ENCODE measurements around the gene RTL5.

Gene RTL5

GRCh38 chrX:72120837-72121236, 10.9 kb downstream of the RTL5 start:
- Histone ChIP-seq H3K9me3 (replicated peaks; ENCODE audit: low read length) (no peaks in the 10 kb centered on the region), H3K9ac (ENCODE audit: low read depth, low read length) (no peak overlapping the region), H3K4me3 (ENCODE audit: low read length) (no peak overlapping the region), H3K27me3 (ENCODE audit: control insufficient read depth, insufficient read depth, low read length) (peaks cover 48% of the 10 kb centered on the region), H3K36me3 (ENCODE audit: insufficient read depth, low read length) (no peaks in the 10 kb centered on the region), H3K4me2 (ENCODE audit: low read length) (no peak overlapping the region), H3K4me1 (ENCODE audit: control insufficient read depth, insufficient read depth, low read length) (peaks cover 12% of the 10 kb centered on the region)

GRCh38 chrX:72117636-72118210, 14.0 kb downstream of the RTL5 start:
- Histone ChIP-seq H3K4me1 (ENCODE audit: control insufficient read depth, insufficient read depth, low read length) (peaks cover 11% of the 10 kb centered on the region), H3K9me3 (replicated peaks; ENCODE audit: low read length) (no peaks in the 10 kb centered on the region), H3K36me3 (ENCODE audit: insufficient read depth, low read length) (no peaks in the 10 kb centered on the region), H3K4me2 (ENCODE audit: low read length) (no peak overlapping the region), H3K4me3 (ENCODE audit: low read length) (no peak overlapping the region), H3K9ac (ENCODE audit: low read depth, low read length) (no peak overlapping the region), H3K27me3 (ENCODE audit: control insufficient read depth, insufficient read depth, low read length) (peaks cover 61% of the 10 kb centered on the region)

- Histone ChIP-seq H3K36me3 (ENCODE audit: insufficient read depth, low read length) (no peaks in the 10 kb centered on the region), H3K4me1 (ENCODE audit: control insufficient read depth, insufficient read depth, low read length) (no peaks in the 10 kb centered on the region), H3K4me3 (ENCODE audit: low read length) (no peak overlapping the region), H3K4me2 (ENCODE audit: low read length) (no peak overlapping the region), H3K9ac (ENCODE audit: low read depth, low read length) (no peak overlapping the region), H3K27me3 (ENCODE audit: control insufficient read depth, insufficient read depth, low read length) (peaks cover 77% of the 10 kb centered on the region), H3K9me3 (replicated peaks; ENCODE audit: low read length) (no peaks in the 10 kb centered on the region)
These were observed 16.3 kb downstream of the RTL5 start for GRCh38 chrX:72115380-72115779.

- Histone ChIP-seq H3K27me3 (ENCODE audit: control insufficient read depth, insufficient read depth, low read length) (peaks cover 78% of the 10 kb centered on the region), H3K4me1 (ENCODE audit: control insufficient read depth, insufficient read depth, low read length) (no peaks in the 10 kb centered on the region), H3K9me3 (replicated peaks; ENCODE audit: low read length) (no peaks in the 10 kb centered on the region), H3K4me2 (ENCODE audit: low read length) (no peak overlapping the region), H3K9ac (ENCODE audit: low read depth, low read length) (no peak overlapping the region), H3K4me3 (ENCODE audit: low read length) (no peak overlapping the region), H3K36me3 (ENCODE audit: insufficient read depth, low read length) (no peaks in the 10 kb centered on the region)
These were observed 16.9 kb downstream of the RTL5 start for GRCh38 chrX:72114807-72115206.

GRCh38 chrX:72114306-72114705, 17.4 kb downstream of the RTL5 start:
- H3K36me3 ChIP-seq (ENCODE audit: insufficient read depth, low read length): no peaks in the 10 kb centered on the region
- no peak overlapping the region for H3K4me3 ChIP-seq (ENCODE audit: low read length)
- H3K4me1 ChIP-seq (ENCODE audit: control insufficient read depth, insufficient read depth, low read length): no peaks in the 10 kb centered on the region
- no peak overlapping the region for H3K4me2 ChIP-seq (ENCODE audit: low read length)
- peaks cover 78% of the 10 kb centered on the region for H3K27me3 ChIP-seq (ENCODE audit: control insufficient read depth, insufficient read depth, low read length)
- H3K9ac ChIP-seq (ENCODE audit: low read depth, low read length): no peak overlapping the region
- no peaks in the 10 kb centered on the region for H3K9me3 ChIP-seq (replicated peaks; ENCODE audit: low read length)

- no peaks in the 10 kb centered on the region for H3K9me3 ChIP-seq (replicated peaks; ENCODE audit: low read length)
- no peak overlapping the region for H3K4me3 ChIP-seq (ENCODE audit: low read length)
- peaks cover 82% of the 10 kb centered on the region for H3K27me3 ChIP-seq (ENCODE audit: control insufficient read depth, insufficient read depth, low read length)
- no peak overlapping the region for H3K4me2 ChIP-seq (ENCODE audit: low read length)
- no peaks in the 10 kb centered on the region for H3K4me1 ChIP-seq (ENCODE audit: control insufficient read depth, insufficient read depth, low read length)
- H3K36me3 ChIP-seq (ENCODE audit: insufficient read depth, low read length): no peaks in the 10 kb centered on the region
- H3K9ac ChIP-seq (ENCODE audit: low read depth, low read length): no peak overlapping the region
These were observed 18.3 kb downstream of the RTL5 start for GRCh38 chrX:72113461-72113860.

GRCh38 chrX:72110876-72111708, 20.6 kb downstream of the RTL5 start:
- H3K27me3 ChIP-seq (ENCODE audit: control insufficient read depth, insufficient read depth, low read length): peaks cover 74% of the 10 kb centered on the region
- H3K9me3 ChIP-seq (replicated peaks; ENCODE audit: low read length): no peaks in the 10 kb centered on the region
- H3K4me3 ChIP-seq (ENCODE audit: low read length): no peak overlapping the region
- no peak overlapping the region for H3K4me2 ChIP-seq (ENCODE audit: low read length)
- no peak overlapping the region for H3K9ac ChIP-seq (ENCODE audit: low read depth, low read length)
- H3K36me3 ChIP-seq (ENCODE audit: insufficient read depth, low read length): no peaks in the 10 kb centered on the region
- H3K4me1 ChIP-seq (ENCODE audit: control insufficient read depth, insufficient read depth, low read length): no peaks in the 10 kb centered on the region

GRCh38 chrX:72110051-72110875, 21.5 kb downstream of the RTL5 start:
- Histone ChIP-seq H3K27me3 (ENCODE audit: control insufficient read depth, insufficient read depth, low read length) (peaks cover 69% of the 10 kb centered on the region), H3K4me2 (ENCODE audit: low read length) (no peak overlapping the region), H3K36me3 (ENCODE audit: insufficient read depth, low read length) (no peaks in the 10 kb centered on the region), H3K4me1 (ENCODE audit: control insufficient read depth, insufficient read depth, low read length) (no peaks in the 10 kb centered on the region), H3K9me3 (replicated peaks; ENCODE audit: low read length) (no peaks in the 10 kb centered on the region), H3K9ac (ENCODE audit: low read depth, low read length) (no peak overlapping the region), H3K4me3 (ENCODE audit: low read length) (no peak overlapping the region)

GRCh38 chrX:72108666-72109065, 23.0 kb downstream of the RTL5 start:
- H3K4me2 ChIP-seq (ENCODE audit: low read length): no peak overlapping the region

GRCh38 chrX:72107841-72108595, 23.7 kb downstream of the RTL5 start:
- Histone ChIP-seq H3K4me1 (ENCODE audit: control insufficient read depth, insufficient read depth, low read length) (no peaks in the 10 kb centered on the region), H3K9me3 (replicated peaks; ENCODE audit: low read length) (no peaks in the 10 kb centered on the region), H3K4me3 (ENCODE audit: low read length) (no peak overlapping the region), H3K27me3 (ENCODE audit: control insufficient read depth, insufficient read depth, low read length) (peaks cover 70% of the 10 kb centered on the region), H3K36me3 (ENCODE audit: insufficient read depth, low read length) (no peaks in the 10 kb centered on the region), H3K4me2 (ENCODE audit: low read length) (no peak overlapping the region), H3K9ac (ENCODE audit: low read depth, low read length) (no peak overlapping the region)

More at GRCh38 chrX:72108666-72109065, 23.0 kb downstream of the RTL5 start:
- H3K4me3 ChIP-seq (ENCODE audit: low read length): no peak overlapping the region
- H3K27me3 ChIP-seq (ENCODE audit: control insufficient read depth, insufficient read depth, low read length): peaks cover 69% of the 10 kb centered on the region
- no peaks in the 10 kb centered on the region for H3K9me3 ChIP-seq (replicated peaks; ENCODE audit: low read length)
- H3K4me1 ChIP-seq (ENCODE audit: control insufficient read depth, insufficient read depth, low read length): no peaks in the 10 kb centered on the region
- H3K36me3 ChIP-seq (ENCODE audit: insufficient read depth, low read length): no peaks in the 10 kb centered on the region
- H3K9ac ChIP-seq (ENCODE audit: low read depth, low read length): no peak overlapping the region

GRCh38 chrX:72107320-72107719, 24.4 kb downstream of the RTL5 start:
- no peak overlapping the region for H3K4me2 ChIP-seq (ENCODE audit: low read length)
- H3K4me3 ChIP-seq (ENCODE audit: low read length): no peak overlapping the region
- H3K27me3 ChIP-seq (ENCODE audit: control insufficient read depth, insufficient read depth, low read length): peaks cover 73% of the 10 kb centered on the region
- no peaks in the 10 kb centered on the region for H3K9me3 ChIP-seq (replicated peaks; ENCODE audit: low read length)
- no peaks in the 10 kb centered on the region for H3K4me1 ChIP-seq (ENCODE audit: control insufficient read depth, insufficient read depth, low read length)
- H3K9ac ChIP-seq (ENCODE audit: low read depth, low read length): no peak overlapping the region
- no peaks in the 10 kb centered on the region for H3K36me3 ChIP-seq (ENCODE audit: insufficient read depth, low read length)
